GM19099 (cell line): ENCODE data around the gene TMEM131L.

Experiments
- POLR2A ChIP-seq: IDR thresholded peaks from 3 replicates; pipeline ENCODE4 v1.6.1; 2011; ENCODE audit warnings: low read depth; ENCODE audit not compliant: insufficient read length; ENCODE audit errors: extremely low read depth

The TMEM131L gene

DNA sequence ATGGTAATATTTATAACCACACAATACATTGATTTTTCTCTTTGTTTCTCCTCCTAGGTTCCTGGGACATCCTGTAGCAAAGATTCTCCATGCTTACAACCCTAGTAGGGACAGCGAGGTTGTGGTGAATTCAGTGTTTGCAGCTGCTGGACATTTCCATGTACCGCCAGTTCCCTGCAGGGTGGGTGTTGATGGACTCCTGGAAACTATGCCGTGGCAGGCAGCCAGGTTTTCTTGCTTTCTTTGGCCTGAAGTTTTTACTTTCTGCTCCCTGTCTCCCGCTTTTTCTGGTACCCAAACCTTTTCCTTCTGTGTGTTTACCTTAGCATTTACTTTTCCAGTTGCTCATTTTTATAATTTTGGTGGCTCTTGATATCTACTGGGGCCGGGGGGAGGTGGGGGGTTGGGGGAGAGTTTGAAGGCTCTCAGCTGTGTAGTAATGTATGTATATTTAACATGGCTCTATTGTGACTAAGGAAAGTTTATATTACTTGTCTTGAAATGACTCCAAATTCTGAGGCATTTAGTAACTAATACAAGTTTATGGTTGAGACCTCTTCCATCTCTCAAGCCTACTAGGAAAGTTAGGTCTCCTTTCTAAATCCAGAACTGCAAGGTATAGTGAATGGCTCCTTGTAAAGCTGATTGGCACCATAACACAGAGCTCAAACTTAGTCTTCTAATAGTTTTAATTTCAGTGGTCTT lies 89.7 kb downstream of the TMEM131L start:
- TF ChIP-seq POLR2A: no peak

DNA sequence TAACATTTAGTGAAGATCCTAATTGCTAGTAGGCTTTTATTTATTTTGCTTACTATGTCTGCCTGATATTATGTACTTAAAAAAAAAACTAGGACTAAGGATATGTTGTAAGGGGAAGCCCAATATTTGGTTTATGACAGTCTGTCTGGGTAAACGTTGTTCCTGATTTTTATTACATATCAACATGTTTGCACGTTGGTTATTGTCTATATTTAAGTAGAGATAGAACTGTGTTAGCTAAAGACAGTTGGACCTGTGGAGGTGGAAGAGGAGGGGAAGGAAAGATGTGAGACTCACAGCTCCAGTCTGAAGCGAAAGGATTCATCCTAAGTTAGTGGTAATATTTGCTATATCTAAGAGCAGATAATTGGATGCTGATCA lies 90.3 kb downstream of the TMEM131L start:
- TF ChIP-seq POLR2A: no peak

DNA sequence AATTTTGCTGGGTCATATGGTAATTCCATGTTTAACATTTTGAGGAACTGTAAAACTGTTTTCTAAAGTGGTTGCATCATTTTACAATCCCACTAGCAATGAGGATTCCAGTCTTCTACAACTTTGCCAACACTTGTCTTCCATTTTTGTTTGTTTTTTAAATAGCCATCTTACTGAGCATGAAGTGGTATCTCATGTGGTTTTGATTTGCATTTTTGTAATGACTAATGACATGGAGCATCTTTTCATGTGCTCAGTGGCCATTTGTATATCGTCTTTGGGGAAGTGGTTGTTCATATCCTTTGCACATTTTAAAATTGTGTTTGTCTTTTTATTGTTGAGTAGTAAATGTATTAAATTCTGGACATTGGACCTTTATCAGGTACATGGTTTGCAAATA lies 94.7 kb downstream of the TMEM131L start:
- TF ChIP-seq POLR2A: no peak

GRCh38 chr4:153564630-153565525 lies 98.7 kb downstream of the TMEM131L start:
- no peak for TF ChIP-seq POLR2A

DNA sequence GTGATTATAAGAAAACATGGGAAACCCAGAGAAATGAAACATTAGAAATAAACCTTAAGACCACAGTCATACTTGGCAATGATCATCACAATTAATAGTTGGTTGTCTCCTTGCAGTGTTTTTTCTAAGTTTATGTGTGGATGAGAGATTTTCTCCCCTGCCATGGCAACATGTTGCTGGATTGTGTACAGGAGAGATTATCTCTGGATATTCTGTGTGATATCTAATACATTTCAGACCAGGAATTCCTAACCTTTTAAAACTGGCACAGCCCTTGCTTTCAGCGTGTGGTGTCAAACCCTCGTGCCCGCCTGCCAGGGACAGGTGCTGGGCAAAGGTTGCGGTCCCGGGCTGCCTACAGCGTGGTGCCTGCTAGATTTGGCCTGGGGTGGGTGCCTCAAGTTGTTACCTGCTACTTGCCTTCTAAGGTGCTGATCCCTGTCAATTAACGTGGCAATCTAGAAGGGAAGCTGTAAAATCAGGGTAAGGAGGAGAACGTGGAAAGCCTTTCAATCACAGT lies 100.5 kb downstream of the TMEM131L start:
- no peak for TF ChIP-seq POLR2A

DNA sequence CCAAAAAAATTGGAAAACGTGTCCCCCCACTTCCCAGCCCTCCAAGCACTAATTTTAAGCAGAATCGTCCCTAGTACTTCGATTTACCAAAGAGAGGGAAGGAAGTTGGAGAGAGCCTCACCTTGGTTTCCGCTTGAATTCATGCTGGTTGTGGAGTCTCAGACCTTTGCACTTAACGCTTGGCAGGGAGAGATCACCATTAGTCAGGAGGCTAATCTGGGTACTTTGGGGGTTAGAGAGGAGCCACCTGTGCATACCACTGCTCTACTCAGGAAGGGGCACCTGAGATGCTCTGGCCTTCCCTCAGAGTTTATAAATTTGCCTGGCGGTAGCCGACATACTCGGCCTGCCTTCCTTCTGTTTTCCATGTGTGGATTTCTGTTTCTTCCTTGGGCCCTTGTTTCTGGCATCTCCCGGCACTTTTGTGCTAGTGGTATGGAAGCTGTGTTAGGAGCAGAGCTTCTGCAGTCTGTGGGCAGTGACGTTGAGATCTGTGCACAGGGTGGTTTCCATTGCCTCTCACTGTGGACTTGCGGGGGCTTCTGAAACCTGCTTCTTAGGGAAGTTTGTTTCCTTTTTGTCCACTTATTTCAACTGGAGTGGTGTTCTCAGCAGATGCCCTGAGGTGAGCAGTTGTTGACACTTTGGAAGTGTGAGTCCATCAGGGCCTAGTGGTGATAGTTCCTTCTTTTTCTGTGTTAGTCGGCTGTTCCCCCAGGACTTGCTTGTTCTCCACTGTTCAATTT lies 104.2 kb downstream of the TMEM131L start:
- TF ChIP-seq POLR2A: no peak

- no peak for TF ChIP-seq POLR2A
These were observed 104.9 kb downstream of the TMEM131L start for GRCh38 chr4:153571006-153571545.

DNA sequence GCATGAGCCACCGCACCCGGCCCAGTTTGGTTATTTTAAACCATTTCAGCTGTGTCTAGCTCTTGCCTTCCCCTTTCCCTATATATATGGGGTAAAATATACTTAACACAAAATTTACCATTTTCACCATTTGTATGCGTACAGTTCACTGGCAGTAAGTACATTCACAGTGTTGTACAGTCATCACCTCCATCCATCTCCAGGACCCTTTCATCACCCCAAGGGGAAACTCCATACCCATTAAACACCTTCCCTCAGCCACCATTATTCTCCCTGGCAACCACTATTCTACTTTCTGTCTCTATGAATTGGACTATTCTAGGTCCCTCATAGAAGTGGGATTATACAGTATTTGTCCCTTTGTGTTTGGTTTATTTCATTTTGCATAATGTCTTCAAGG lies 106.4 kb downstream of the TMEM131L start:
- no peak for TF ChIP-seq POLR2A

GRCh38 chr4:153573221-153573620 lies 107.1 kb downstream of the TMEM131L start:
- TF ChIP-seq POLR2A: no peak

DNA sequence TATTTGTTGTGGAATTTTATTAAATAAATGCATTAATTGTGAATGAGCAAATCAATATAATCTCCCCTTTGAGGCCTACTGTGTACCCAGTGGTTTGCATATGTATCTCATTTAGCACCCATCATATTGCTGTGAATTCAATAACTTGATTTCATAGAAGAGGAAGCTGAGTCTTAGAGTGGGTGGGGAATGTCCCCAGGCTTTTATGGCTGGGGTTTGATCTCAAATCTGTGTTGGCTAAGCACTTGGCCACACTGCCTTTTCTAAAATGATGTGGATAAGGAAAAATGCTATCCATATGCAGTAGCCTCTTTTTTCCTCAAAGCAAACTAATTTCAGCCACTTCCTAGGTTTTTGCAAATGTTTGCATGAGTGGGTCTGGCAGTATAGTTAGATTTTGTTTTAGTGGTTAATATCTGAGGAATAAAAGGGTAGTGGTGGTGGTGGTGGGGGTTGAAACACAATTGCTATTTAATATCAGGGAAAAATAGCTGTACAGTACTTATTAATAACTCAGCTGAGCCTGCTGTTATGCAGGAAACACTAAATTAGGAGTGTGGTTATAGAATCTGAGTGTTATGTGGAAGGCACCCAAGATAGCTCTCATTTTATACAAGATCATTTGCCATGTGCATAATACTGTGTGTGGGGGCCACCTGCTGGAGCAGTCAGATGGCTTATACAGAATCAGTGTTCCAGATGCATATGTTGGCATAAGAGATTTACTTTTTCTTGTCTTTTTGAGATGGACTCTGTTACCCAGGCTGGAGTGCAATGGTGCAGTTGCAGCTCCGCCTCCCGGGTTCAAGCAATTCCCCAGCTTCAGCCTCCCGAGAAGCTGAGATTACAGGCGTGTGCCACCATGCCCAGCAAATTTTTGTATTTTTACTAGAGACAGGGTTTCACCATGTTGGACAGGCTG lies 108.0 kb downstream of the TMEM131L start:
- no peak for TF ChIP-seq POLR2A

DNA sequence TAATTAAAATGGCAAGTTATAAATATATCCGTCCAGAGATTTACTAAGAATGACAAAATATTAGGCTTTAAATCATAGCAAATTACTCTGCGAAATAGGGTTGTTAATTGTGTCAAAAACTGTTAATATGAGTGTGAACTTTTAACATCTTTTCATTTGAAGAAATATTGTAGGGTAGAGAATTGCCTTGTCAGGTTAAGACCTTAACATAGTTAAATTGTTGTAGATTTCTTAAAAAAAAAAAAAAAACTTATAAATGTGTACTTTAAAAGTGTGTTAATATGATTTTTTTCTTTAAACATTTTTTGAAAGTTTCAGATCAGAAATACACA lies 110.2 kb downstream of the TMEM131L start:
- TF ChIP-seq POLR2A: no peak

GRCh38 chr4:153577053-153577452 lies 110.9 kb downstream of the TMEM131L start:
- no peak for TF ChIP-seq POLR2A

GRCh38 chr4:153579410-153579809 lies 113.2 kb downstream of the TMEM131L start:
- TF ChIP-seq POLR2A: no peak

DNA sequence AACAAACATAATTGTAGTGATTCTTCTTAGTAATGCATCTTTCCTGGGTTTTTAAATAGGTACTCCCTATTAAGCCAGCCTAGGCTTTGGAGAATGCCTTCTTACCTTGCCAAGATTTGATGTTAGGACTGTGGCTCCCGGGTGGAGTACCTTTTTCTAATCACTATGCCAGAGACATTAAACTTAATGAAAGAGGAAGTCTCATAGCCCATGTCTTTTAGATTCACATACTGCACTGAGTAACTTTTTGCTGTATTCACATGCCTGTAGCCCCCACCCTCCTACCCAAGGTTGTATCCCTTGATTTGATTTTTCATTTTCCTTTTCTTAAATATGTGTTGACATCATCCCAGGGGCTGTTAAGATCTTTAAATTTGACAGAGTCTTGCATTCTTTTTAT lies 113.7 kb downstream of the TMEM131L start:
- no peak for TF ChIP-seq POLR2A
